Thyroid gland (tissue), 4 donors: ENCODE results near the gene INPP5A. TPM values are rescaled to one million over a fixed set of nuclear protein-coding genes. Genes with fewer than 3 reads are reported as not detected.

Experiments used
- DNase-seq, 2 donors: peaks; one replicate each; pipeline ENCODE4 v3.0.0-alpha.2; 2019
- H3K27ac ChIP-seq, 3 donors: fragments of 200-600 bp; sonication (generic); 1 replicate in 2 of 3; 2 replicates in 1 of 3; pipeline ENCODE4 v1.5.1; 2016 to 2019; ENCODE audit warnings: mild to moderate bottlenecking in 1 of 3, moderate library complexity in 1 of 3
- H3K27me3 ChIP-seq: fragments of 200-600 bp; sonication (generic); one replicate; pipeline ENCODE4 v1.5.1; 2019
- H3K36me3 ChIP-seq, 2 donors: fragments of 200-600 bp; sonication (generic); one replicate each; pipeline ENCODE4 v1.5.1; 2016 to 2019
- H3K4me1 ChIP-seq, 2 donors: fragments of 200-600 bp; sonication (generic); one replicate each; pipeline ENCODE4 v1.5.1; 2017 to 2019
- H3K4me3 ChIP-seq, 3 donors: fragments of 200-600 bp; sonication (generic); replicated peaks in 1 of 3; 1 replicate in 2 of 3; 2 replicates in 1 of 3; pipeline ENCODE4 v1.5.1; 2016; ENCODE audit warnings: mild to moderate bottlenecking in 1 of 3
- H3K9me3 ChIP-seq: fragments of 200-600 bp; sonication (generic); one replicate; pipeline ENCODE4 v1.5.1; 2017
- CTCF ChIP-seq, 6 experiments: fragments of 200-600 bp in 3 of 6; fragments of 450-650 bp in 3 of 6; sonication (generic) in 3 of 6; IDR thresholded peaks; one replicate each; pipeline ENCODE4 v1.5.1; 2016 to 2019; ENCODE audit warnings: antibody characterized with exemption in 6 of 6, mild to moderate bottlenecking in 2 of 6, inconsistent platforms in 1 of 6, moderate library complexity in 1 of 6
- POLR2A ChIP-seq, 2 donors: fragments of 450-650 bp; IDR thresholded peaks; one replicate each; pipeline ENCODE4 v1.6.1; 2017; ENCODE audit warnings: antibody characterized with exemption in 2 of 2, mild to moderate bottlenecking in 2 of 2, moderate library complexity in 1 of 2
- WGBS, 2 donors: methylation state at CpG; one replicate each; pipeline ENCODE4 v1.1.5; 2017; 5-methylcytosine and 5-hydroxymethylcytosine counted together
- intact Hi-C: fragments of 100-400 bp; cut with DNase I; formaldehyde crosslinking; loops from one replicate; pipeline ENCODE4 v1.15.1; 2023
- total RNA-seq, 4 donors: library from RNA; depleted of rRNA; stranded (reverse); fragments of >200 nt; gene quantifications; one replicate each; pipeline ENCODE4 v1.2.3, GENCODE V29; 2016

INPP5A gene
- total RNA-seq, 4 donors from 2014 or later: 30.4 to 75.8 (median 41.1) TPM

GRCh38 chr10:132520177-132520811, 17.3 kb upstream of the INPP5A start:
- WGBS, 2 donors: 71 to 74% methylated on average over 8 to 17 of the region's 17 CpGs
- no peak for DNase-seq
- TF ChIP-seq POLR2A (IDR thresholded peaks at IDR 0.05) (no peak), CTCF (IDR thresholded peaks at IDR 0.05) (no peak)
- H3K4me3 ChIP-seq: no peak overlapping the region
- no peaks in the 10 kb centered on the region for H3K36me3 ChIP-seq
- peak overlapping the region; percentile 56 to 78 (median 65) for H3K27ac ChIP-seq
- intact Hi-C loops: no loop called here
- no peaks in the 10 kb centered on the region for H3K9me3 ChIP-seq
- H3K27me3 ChIP-seq: no peaks in the 10 kb centered on the region
- H3K4me1 ChIP-seq: peaks cover 20 to 53% of the 10 kb centered on the region in 2 donors

DNA sequence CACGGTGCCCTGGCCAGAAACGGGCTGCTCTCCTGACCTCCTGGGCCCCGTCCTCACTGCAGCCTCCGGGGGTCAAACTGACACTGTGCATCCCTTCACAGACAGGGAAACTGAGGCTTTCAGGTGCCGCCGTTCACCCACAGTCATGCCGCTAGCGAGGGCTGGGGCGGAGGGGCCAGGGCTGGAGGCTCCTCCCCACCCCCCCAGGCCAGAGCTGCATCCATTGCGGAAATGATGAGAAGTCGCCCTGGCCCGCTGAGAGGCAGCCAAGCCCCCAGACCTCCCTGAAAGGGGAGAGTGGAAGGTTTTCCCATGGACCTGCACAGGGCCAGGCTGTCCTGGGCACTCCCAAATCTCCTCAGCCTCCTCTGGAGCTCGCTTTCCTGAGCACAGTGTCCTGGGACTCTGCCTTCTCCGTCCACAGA, 16.5 kb upstream of the INPP5A start:
- H3K4me3 ChIP-seq: no peak overlapping the region
- no peaks in the 10 kb centered on the region for H3K9me3 ChIP-seq
- TF ChIP-seq POLR2A (IDR thresholded peaks at IDR 0.05) (no peak), CTCF (IDR thresholded peaks at IDR 0.05) (no peak)
- intact Hi-C loops: no loop called here
- H3K4me1 ChIP-seq: peaks cover 20 to 49% of the 10 kb centered on the region in 2 donors
- no peaks in the 10 kb centered on the region for H3K36me3 ChIP-seq
- H3K27ac ChIP-seq: peak overlapping the region in 1 of 3 donors; percentile 17
- no peak for DNase-seq
- H3K27me3 ChIP-seq: no peaks in the 10 kb centered on the region
- 75 to 79% methylated on average over 11 of the region's 14 CpGs for WGBS, 2 donors

DNA sequence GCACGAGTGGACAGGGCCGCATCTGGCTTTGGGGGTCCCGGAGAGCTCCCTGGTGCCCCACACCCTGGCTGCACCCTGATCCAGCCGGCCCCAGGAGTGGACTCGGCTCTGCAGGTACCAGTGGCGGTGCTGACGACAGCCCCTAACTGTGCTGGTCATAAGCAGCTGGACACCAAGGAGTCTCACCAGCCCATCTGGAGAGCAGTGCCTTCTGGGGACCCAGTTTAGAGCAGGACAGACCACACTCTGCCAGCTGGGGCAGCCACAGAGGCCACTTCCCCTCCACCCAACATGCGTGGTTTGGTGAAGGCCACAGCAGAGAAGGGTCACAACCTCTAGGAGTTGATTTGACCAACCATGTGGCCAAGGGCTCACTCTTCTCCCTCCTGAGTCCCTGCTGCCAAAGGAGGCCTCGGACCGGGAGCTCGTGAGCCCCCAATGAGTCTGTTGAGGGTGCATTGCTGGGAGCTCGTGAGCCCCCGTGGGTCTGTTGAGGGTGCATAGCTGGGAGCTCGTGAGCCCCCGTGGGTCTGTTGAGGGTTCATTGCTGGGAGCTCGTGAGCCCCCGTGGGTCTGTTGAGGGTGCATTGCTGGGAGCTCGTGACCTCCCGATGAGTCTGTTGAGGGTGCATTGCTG, 16.0 kb upstream of the INPP5A start:
- Histone ChIP-seq H3K27me3 (no peaks in the 10 kb centered on the region), H3K4me3 (no peak overlapping the region), H3K27ac (no peak overlapping the region), H3K9me3 (no peaks in the 10 kb centered on the region), H3K4me1 (peaks cover 19 to 44% of the 10 kb centered on the region in 2 donors), H3K36me3 (no peaks in the 10 kb centered on the region)
- no peak for DNase-seq
- TF ChIP-seq CTCF (IDR thresholded peaks at IDR 0.05) (no peak), POLR2A (IDR thresholded peaks at IDR 0.05) (no peak)
- 95 to 96% methylated on average over 9 to 10 of the region's 19 CpGs for WGBS, 2 donors
- intact Hi-C loops: no loop called here

GRCh38 chr10:132522521-132523411, 14.8 kb upstream of the INPP5A start:
- H3K27ac ChIP-seq: no peak overlapping the region

More at GRCh38 chr10:132522521-132523411, 14.8 kb upstream of the INPP5A start:
- Histone ChIP-seq H3K4me1 (peaks cover 8 to 40% of the 10 kb centered on the region in 2 donors), H3K9me3 (no peaks in the 10 kb centered on the region), H3K27me3 (no peaks in the 10 kb centered on the region), H3K36me3 (no peaks in the 10 kb centered on the region), H3K4me3 (no peak overlapping the region)
- intact Hi-C loops: no loop called here
- no peak for TF ChIP-seq POLR2A (IDR thresholded peaks at IDR 0.05)
- TF ChIP-seq CTCF (IDR thresholded peaks at IDR 0.05): no peak
- DNase-seq: no peak
- WGBS, 2 donors: 95 to 96% methylated on average over 4 to 8 of the region's 14 CpGs
